Upper lobe of left lung (tissue), 4 donors: Measurements from ENCODE around the gene WAS.

Experiments used
- CTCF ChIP-seq, 6 experiments: fragments of 450-650 bp in 4 of 6; fragments of 200-600 bp in 2 of 6; sonication (generic) in 2 of 6; IDR thresholded peaks; one replicate each; pipeline ENCODE4 v1.5.1; 2016 to 2019; ENCODE audit warnings: antibody characterized with exemption in 6 of 6
- POLR2A ChIP-seq, 4 donors: fragments of 450-650 bp; IDR thresholded peaks; one replicate each; pipeline ENCODE4 v1.5.1; 2016 to 2017; ENCODE audit warnings: antibody characterized with exemption in 4 of 4, mild to moderate bottlenecking in 2 of 4
- POLR2AphosphoS5 ChIP-seq, 2 donors: sonication (generic); formaldehyde crosslinking; IDR thresholded peaks; one replicate each; pipeline ENCODE4 v1.5.1; 2017; ENCODE audit warnings: antibody characterized with exemption in 2 of 2

- no peak for TF ChIP-seq CTCF (IDR thresholded peaks at IDR 0.05)
- TF ChIP-seq POLR2AphosphoS5 (IDR thresholded peaks at IDR 0.05) = no peak
- no peak for TF ChIP-seq POLR2A (IDR thresholded peaks at IDR 0.05)
These were observed 47.3 kb upstream of the WAS start for GRCh38 chrX:48636301-48636700.
